Measurements from ENCODE around the gene PSME2. TPM values are rescaled to one million over a fixed set of nuclear protein-coding genes. Genes with fewer than 3 reads are reported as not detected.

PSME2 gene
- total and polyA plus RNA-seq, 2 of the 13 experiments (the other 11 are each of a cell fraction or from before 2014, with no cell fraction given): 332 to 716 TPM

DNA sequence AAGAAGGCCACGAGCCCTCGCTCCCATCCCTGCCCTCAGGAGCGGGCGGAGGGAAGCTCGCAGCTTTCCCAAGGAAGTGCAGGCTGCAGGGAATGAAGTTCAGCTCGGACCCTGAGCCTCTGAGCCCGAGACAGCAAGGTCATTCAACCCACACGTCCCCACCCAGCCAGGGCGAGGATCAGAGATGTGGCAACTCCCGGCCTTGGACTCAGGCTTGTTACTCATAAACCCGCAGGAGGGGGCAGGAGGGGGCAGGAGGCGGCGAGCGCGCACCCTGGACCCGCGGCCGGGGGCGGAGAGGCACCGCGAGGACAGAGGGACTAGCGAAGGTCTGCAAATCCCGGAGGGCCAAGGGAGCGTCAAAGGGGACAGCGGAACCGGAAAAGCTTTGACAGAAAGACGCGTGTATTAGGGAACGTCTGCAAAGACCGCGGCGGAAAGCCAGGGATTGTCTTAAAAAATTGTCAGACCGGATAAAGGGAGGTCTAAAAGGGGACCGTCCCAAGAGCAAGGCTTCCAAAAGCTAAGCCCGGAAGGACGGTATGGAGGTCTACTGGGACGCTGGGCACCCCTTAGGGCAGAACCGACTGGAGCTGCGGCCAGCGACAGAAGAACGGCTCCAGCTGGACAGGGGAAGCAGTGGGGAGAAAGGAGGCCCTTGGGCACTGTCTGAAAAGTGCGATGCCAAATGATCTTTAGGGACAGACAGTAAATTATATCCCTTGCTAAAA is 32.4 kb downstream of the PSME2 start (continued):
- TF ChIP-seq ZNF350 (CRISPR knock-in tag; IDR thresholded peaks at IDR 0.05; ENCODE audit: borderline replicate concordance, low read depth): peak; percentile 100
- TF ChIP-seq, protein P1, sequence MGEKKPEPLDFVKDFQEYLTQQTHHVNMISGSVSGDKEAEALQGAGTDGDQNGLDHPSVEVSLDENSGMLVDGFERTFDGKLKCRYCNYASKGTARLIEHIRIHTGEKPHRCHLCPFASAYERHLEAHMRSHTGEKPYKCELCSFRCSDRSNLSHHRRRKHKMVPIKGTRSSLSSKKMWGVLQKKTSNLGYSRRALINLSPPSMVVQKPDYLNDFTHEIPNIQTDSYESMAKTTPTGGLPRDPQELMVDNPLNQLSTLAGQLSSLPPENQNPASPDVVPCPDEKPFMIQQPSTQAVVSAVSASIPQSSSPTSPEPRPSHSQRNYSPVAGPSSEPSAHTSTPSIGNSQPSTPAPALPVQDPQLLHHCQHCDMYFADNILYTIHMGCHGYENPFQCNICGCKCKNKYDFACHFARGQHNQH (CRISPR knock-in tag; IDR thresholded peaks at IDR 0.05): peak; percentile 99
- TF ChIP-seq FOXJ3 (CRISPR knock-in tag; IDR thresholded peaks at IDR 0.05; ENCODE audit: borderline replicate concordance): peak; percentile 95
- peak; percentile 97 for TF ChIP-seq ETV5 (CRISPR knock-in tag; IDR thresholded peaks at IDR 0.05; ENCODE audit: borderline replicate concordance)
- TF ChIP-seq, protein P2, sequence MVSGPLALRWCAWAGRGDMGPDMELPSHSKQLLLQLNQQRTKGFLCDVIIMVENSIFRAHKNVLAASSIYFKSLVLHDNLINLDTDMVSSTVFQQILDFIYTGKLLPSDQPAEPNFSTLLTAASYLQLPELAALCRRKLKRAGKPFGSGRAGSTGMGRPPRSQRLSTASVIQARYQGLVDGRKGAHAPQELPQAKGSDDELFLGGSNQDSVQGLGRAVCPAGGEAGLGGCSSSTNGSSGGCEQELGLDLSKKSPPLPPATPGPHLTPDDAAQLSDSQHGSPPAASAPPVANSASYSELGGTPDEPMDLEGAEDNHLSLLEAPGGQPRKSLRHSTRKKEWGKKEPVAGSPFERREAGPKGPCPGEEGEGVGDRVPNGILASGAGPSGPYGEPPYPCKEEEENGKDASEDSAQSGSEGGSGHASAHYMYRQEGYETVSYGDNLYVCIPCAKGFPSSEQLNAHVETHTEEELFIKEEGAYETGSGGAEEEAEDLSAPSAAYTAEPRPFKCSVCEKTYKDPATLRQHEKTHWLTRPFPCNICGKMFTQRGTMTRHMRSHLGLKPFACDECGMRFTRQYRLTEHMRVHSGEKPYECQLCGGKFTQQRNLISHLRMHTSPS (CRISPR knock-in tag; IDR thresholded peaks at IDR 0.05; ENCODE audit: low read depth): peak; percentile 93
- TF ChIP-seq, protein P3, sequence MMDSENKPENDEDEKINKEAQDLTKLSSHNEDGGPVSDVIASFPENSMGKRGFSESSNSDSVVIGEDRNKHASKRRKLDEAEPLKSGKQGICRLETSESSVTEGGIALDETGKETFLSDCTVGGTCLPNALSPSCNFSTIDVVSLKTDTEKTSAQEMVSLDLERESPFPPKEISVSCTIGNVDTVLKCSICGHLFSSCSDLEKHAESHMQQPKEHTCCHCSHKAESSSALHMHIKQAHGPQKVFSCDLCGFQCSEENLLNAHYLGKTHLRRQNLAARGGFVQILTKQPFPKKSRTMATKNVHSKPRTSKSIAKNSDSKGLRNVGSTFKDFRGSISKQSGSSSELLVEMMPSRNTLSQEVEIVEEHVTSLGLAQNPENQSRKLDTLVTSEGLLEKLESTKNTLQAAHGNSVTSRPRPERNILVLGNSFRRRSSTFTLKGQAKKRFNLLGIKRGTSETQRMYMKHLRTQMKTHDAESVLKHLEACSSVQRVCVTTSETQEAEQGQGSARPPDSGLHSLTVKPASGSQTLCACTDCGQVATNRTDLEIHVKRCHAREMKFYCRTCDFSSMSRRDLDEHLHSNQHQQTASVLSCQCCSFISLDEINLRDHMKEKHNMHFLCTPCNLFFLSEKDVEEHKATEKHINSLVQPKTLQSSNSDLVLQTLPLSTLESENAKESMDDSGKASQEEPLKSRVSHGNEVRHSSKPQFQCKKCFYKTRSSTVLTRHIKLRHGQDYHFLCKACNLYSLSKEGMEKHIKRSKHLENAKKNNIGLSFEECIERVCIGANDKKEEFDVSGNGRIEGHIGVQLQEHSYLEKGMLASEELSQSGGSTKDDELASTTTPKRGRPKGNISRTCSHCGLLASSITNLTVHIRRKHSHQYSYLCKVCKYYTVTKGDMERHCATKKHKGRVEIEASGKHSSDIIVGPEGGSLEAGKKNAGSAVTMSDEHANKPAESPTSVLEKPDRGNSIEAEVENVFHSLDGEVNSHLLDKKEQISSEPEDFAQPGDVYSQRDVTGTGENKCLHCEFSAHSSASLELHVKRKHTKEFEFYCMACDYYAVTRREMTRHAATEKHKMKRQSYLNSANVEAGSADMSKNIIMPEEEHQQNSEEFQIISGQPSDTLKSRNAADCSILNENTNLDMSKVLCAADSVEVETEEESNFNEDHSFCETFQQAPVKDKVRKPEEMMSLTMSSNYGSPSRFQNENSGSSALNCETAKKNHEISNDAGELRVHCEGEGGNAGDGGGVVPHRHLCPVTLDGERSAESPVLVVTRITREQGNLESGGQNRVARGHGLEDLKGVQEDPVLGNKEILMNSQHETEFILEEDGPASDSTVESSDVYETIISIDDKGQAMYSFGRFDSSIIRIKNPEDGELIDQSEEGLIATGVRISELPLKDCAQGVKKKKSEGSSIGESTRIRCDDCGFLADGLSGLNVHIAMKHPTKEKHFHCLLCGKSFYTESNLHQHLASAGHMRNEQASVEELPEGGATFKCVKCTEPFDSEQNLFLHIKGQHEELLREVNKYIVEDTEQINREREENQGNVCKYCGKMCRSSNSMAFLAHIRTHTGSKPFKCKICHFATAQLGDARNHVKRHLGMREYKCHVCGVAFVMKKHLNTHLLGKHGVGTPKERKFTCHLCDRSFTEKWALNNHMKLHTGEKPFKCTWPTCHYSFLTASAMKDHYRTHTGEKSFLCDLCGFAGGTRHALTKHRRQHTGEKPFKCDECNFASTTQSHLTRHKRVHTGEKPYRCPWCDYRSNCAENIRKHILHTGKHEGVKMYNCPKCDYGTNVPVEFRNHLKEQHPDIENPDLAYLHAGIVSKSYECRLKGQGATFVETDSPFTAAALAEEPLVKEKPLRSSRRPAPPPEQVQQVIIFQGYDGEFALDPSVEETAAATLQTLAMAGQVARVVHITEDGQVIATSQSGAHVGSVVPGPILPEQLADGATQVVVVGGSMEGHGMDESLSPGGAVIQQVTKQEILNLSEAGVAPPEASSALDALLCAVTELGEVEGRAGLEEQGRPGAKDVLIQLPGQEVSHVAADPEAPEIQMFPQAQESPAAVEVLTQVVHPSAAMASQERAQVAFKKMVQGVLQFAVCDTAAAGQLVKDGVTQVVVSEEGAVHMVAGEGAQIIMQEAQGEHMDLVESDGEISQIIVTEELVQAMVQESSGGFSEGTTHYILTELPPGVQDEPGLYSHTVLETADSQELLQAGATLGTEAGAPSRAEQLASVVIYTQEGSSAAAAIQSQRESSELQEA (CRISPR knock-in tag; IDR thresholded peaks at IDR 0.05; ENCODE audit: not compliant biosample characterization): peak; percentile 91
- TF ChIP-seq FOXO1 (CRISPR knock-in tag; IDR thresholded peaks at IDR 0.05): peak; percentile 99
- no peak for TF ChIP-seq PHF21A (CRISPR knock-in tag; IDR thresholded peaks at IDR 0.05)
- TF ChIP-seq, protein P4, sequence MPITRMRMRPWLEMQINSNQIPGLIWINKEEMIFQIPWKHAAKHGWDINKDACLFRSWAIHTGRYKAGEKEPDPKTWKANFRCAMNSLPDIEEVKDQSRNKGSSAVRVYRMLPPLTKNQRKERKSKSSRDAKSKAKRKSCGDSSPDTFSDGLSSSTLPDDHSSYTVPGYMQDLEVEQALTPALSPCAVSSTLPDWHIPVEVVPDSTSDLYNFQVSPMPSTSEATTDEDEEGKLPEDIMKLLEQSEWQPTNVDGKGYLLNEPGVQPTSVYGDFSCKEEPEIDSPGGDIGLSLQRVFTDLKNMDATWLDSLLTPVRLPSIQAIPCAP (CRISPR knock-in tag; IDR thresholded peaks at IDR 0.05; ENCODE audit: low read depth): no peak
- no peak; the same call in none of the 2 replicates for TF ChIP-seq WIZ (CRISPR knock-in tag; IDR thresholded peaks at IDR 0.05)
- peak; percentile 54; the same call in 1 of the 2 replicates for TF ChIP-seq ZNF598 (CRISPR knock-in tag; IDR thresholded peaks at IDR 0.05; ENCODE audit: borderline replicate concordance)
- TF ChIP-seq ZNF251 (CRISPR knock-in tag; IDR thresholded peaks at IDR 0.05): 0 out of 2 replicates have a peak, but pooled peaks have one; percentile 72
- TF ChIP-seq LCORL (IDR thresholded peaks at IDR 0.05): 0 out of 2 replicates have a peak, but pooled peaks have one; percentile 25
- TF ChIP-seq LCORL (CRISPR knock-in tag; IDR thresholded peaks at IDR 0.05): peak; percentile 99
- TF ChIP-seq ZFP82 (CRISPR knock-in tag; IDR thresholded peaks at IDR 0.05; ENCODE audit: borderline replicate concordance): no peak
- no peak; the same call in none of the 2 replicates for TF ChIP-seq ZNF782 (CRISPR knock-in tag; IDR thresholded peaks at IDR 0.05; ENCODE audit: borderline replicate concordance)
- TF ChIP-seq RBFOX2 (IDR thresholded peaks at IDR 0.05; ENCODE audit: low read depth, low read length): peak; percentile 88
